Measurements from ENCODE around the gene PARD3B. TPM values are rescaled to one million over a fixed set of nuclear protein-coding genes. Genes with fewer than 3 reads are reported as not detected.

Gene PARD3B
- total and polyA plus RNA-seq, 2 of the 13 experiments (the other 11 are each of a cell fraction or from before 2014, with no cell fraction given): 0.71 to 2.3 TPM

DNA sequence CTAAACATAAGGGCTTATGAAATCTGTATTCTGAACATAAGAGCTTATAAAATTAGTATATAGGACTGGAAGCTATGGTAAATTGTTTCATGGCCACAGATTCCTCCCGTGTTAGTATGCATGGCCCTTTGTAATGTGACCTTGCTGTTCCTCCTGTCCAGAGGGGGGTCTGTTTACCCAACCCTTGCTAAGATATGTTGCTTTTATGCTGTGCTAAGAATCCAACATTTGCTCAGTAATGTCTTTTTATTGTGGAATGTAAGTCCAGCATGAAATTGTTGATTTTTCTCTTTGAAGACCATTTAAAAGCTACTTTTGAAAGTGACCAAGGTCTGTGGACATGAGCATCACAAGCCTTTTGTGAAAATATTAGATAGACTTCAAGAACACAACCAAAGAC is 485.4 kb downstream of the PARD3B start (continued):
- TF ChIP-seq, protein P1, sequence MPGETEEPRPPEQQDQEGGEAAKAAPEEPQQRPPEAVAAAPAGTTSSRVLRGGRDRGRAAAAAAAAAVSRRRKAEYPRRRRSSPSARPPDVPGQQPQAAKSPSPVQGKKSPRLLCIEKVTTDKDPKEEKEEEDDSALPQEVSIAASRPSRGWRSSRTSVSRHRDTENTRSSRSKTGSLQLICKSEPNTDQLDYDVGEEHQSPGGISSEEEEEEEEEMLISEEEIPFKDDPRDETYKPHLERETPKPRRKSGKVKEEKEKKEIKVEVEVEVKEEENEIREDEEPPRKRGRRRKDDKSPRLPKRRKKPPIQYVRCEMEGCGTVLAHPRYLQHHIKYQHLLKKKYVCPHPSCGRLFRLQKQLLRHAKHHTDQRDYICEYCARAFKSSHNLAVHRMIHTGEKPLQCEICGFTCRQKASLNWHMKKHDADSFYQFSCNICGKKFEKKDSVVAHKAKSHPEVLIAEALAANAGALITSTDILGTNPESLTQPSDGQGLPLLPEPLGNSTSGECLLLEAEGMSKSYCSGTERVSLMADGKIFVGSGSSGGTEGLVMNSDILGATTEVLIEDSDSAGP (CRISPR knock-in tag; IDR thresholded peaks at IDR 0.05; ENCODE audit: borderline replicate concordance): no peak
- no peak for TF ChIP-seq KAT7 (CRISPR knock-in tag; IDR thresholded peaks at IDR 0.05; ENCODE audit: borderline replicate concordance)
- TF ChIP-seq SRY (CRISPR knock-in tag; IDR thresholded peaks at IDR 0.05): no peak

DNA sequence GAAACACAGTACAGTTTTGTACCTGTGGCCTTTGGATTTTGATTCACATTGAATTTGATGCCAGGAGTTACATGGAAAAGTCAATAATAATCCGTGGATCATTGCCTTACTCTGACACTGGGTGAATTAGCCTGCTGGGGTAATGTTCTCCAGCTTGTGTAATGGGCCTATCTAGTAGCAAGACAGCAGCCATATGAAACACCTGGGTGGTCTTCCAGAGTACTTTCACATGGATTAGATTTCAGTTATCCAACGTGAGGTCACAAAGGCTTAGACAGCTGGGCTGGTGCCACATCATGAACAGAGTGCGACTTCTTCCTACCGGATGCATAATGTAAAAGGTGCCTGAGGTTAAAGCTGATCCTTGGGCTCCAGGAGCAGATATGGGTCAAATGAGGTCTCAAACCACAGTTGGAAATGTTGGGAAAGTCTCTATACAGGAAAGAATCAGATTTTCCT is 486.8 kb downstream of the PARD3B start:
- ATAC-seq (no peak), FAIRE-seq (no peak)

More for the DNA sequence above, 486.8 kb downstream of the PARD3B start:
- no peak overlapping the region for H3K4me2 ChIP-seq (ENCODE audit: low read depth, low read length)
- H3K27me3 ChIP-seq (ENCODE audit: control insufficient read depth in 1 of 2, insufficient read depth in 2 of 2, low read length in 2 of 2): no peaks in the 10 kb centered on the region
- BruUV-seq (replicated peaks): no TSS peak
- intact Hi-C loops (cut with micrococcal nuclease; ENCODE audit: unreplicated experiment): no loop called here
- peaks cover 20% of the 10 kb centered on the region for H3K4me1 ChIP-seq (ENCODE audit: insufficient read depth, low read length)
- no peak overlapping the region for H3K9ac ChIP-seq (ENCODE audit: insufficient read depth, low read depth, low read length)
- 58% methylated on average over 4 of the region's 4 CpGs for WGBS (ENCODE audit: low lambda C conversion rate)
- TF ChIP-seq ZNF33B (CRISPR knock-in tag; IDR thresholded peaks at IDR 0.05) (no peak), ZFX (CRISPR knock-in tag; IDR thresholded peaks at IDR 0.05; ENCODE audit: low read depth) (no peak), MYNN (CRISPR knock-in tag; IDR thresholded peaks at IDR 0.05; ENCODE audit: low read depth) (no peak)
- TF ChIP-seq, protein P2, sequence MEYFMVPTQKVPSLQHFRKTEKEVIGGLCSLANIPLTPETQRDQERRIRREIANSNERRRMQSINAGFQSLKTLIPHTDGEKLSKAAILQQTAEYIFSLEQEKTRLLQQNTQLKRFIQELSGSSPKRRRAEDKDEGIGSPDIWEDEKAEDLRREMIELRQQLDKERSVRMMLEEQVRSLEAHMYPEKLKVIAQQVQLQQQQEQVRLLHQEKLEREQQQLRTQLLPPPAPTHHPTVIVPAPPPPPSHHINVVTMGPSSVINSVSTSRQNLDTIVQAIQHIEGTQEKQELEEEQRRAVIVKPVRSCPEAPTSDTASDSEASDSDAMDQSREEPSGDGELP (IDR thresholded peaks at IDR 0.05; ENCODE audit: borderline replicate concordance, low read depth): no peak
- in situ Hi-C loops (cut with HindIII; ENCODE audit: extremely low pct_ligation_motif_present, low pct_unique_long_range_greater_than_20kb): no loop called here
- H3K4me3 ChIP-seq (replicated peaks in 1 of 3; ENCODE audit: insufficient read depth in 1 of 3, low read depth in 2 of 3, low read length in 3 of 3): no peak overlapping the region
- POLR2A ChIA-PET: no interaction called here
- no peaks in the 10 kb centered on the region for H3K79me2 ChIP-seq (ENCODE audit: insufficient read depth, low read length)
- no peaks in the 10 kb centered on the region for H4K20me1 ChIP-seq (ENCODE audit: insufficient read depth, low read length)
- no peak overlapping the region for H3K27ac ChIP-seq (ENCODE audit: extremely low read length, insufficient read depth, low read length)
- no peak for DNase-seq (ENCODE audit: low spot score)
- no peaks in the 10 kb centered on the region for H3K36me3 ChIP-seq (replicated peaks in 1 of 2; ENCODE audit: control insufficient read depth in 1 of 2, insufficient read depth in 2 of 2, low read length in 2 of 2)
- no peak overlapping the region for H2AFZ ChIP-seq (ENCODE audit: low read length)
- CTCF ChIA-PET (ENCODE audit: low intra/inter-chr PET ratio, low total read pairs): no interaction called here
- H3K9me3 ChIP-seq (ENCODE audit: low read length): peaks cover 46% of the 10 kb centered on the region

Data from HepG2 (cell line).